ENCODE measurements around the gene ZBTB20. TPM values are rescaled to one million over a fixed set of nuclear protein-coding genes. Genes with fewer than 3 reads are reported as not detected.

The ZBTB20 gene
- total RNA-seq, 1 donor from 2014 or later: 3.9 TPM

DNA sequence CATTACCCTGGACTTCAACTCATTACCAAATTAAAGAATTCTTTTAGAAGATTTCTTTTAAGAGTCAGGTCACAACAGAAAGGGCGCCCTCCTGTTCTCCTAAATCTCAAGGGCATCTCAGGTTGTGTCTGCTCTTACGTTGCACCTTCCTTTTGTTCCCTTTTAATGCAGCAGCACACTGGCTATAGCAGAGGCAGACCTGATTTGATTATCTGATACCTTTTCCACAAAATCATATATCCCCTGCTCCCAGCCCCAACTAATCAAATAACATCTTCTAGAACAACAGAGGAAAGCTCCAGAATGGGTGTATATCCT, 813.2 kb downstream of the ZBTB20 start:
- no peak overlapping the region for H3K4me3 ChIP-seq (ENCODE audit: low read depth, low read length)
- no peaks in the 10 kb centered on the region for H3K27me3 ChIP-seq (ENCODE audit: control insufficient read depth, insufficient read depth, low read length)
- no peaks in the 10 kb centered on the region for H3K36me3 ChIP-seq (ENCODE audit: control insufficient read depth, insufficient read depth, low read length)
- FAIRE-seq (no peak), DNase-seq (ENCODE audit: low read depth) (no peak)
- TF ChIP-seq, protein P1, sequence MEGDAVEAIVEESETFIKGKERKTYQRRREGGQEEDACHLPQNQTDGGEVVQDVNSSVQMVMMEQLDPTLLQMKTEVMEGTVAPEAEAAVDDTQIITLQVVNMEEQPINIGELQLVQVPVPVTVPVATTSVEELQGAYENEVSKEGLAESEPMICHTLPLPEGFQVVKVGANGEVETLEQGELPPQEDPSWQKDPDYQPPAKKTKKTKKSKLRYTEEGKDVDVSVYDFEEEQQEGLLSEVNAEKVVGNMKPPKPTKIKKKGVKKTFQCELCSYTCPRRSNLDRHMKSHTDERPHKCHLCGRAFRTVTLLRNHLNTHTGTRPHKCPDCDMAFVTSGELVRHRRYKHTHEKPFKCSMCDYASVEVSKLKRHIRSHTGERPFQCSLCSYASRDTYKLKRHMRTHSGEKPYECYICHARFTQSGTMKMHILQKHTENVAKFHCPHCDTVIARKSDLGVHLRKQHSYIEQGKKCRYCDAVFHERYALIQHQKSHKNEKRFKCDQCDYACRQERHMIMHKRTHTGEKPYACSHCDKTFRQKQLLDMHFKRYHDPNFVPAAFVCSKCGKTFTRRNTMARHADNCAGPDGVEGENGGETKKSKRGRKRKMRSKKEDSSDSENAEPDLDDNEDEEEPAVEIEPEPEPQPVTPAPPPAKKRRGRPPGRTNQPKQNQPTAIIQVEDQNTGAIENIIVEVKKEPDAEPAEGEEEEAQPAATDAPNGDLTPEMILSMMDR (IDR thresholded peaks at IDR 0.05; ENCODE audit: insufficient read depth, low read length, severe bottlenecking): no peak

DNA sequence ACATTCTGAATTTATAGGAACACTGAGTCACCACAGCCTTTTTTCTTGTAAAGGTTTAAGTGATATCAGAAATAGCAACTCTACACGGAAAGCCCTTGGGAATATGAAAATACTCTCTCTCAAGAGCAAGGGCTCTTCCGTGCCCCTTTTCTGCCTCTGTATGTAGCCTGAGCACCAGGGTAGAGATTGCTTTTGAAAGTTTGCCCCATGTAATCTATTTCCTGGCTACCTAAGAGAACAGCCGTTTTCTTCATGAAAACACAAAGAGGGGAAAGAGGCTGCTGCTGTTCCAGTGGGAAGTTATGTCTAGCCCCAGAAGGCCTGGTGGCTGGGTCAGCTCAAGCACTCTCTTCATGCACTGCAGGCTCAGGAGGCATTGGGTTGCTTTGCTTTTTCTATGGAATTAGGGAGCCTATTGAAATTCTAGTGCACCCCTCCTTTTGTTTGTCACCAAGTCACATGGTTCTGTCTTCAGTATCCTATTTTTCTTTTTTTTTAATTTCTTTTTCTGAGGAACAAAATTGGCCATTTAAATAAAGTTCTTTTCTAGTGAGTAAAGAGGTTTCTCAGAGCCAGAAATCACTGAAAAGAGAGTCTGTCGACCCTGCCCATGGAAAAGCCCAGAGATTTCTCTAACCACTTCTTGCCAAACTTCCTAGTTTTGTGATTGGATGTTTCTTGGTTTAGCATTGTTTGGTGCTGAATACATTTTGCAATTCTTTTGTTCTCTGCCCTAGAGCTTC, 813.7 kb downstream of the ZBTB20 start:
- no peak for DNase-seq (ENCODE audit: low read depth)
- TF ChIP-seq, protein P1 (IDR thresholded peaks at IDR 0.05; ENCODE audit: insufficient read depth, low read length, severe bottlenecking): no peak
- H3K4me3 ChIP-seq (ENCODE audit: low read depth, low read length): no peak overlapping the region
- no peaks in the 10 kb centered on the region for H3K36me3 ChIP-seq (ENCODE audit: control insufficient read depth, insufficient read depth, low read length)
- no peaks in the 10 kb centered on the region for H3K27me3 ChIP-seq (ENCODE audit: control insufficient read depth, insufficient read depth, low read length)
- no peak for FAIRE-seq

DNA sequence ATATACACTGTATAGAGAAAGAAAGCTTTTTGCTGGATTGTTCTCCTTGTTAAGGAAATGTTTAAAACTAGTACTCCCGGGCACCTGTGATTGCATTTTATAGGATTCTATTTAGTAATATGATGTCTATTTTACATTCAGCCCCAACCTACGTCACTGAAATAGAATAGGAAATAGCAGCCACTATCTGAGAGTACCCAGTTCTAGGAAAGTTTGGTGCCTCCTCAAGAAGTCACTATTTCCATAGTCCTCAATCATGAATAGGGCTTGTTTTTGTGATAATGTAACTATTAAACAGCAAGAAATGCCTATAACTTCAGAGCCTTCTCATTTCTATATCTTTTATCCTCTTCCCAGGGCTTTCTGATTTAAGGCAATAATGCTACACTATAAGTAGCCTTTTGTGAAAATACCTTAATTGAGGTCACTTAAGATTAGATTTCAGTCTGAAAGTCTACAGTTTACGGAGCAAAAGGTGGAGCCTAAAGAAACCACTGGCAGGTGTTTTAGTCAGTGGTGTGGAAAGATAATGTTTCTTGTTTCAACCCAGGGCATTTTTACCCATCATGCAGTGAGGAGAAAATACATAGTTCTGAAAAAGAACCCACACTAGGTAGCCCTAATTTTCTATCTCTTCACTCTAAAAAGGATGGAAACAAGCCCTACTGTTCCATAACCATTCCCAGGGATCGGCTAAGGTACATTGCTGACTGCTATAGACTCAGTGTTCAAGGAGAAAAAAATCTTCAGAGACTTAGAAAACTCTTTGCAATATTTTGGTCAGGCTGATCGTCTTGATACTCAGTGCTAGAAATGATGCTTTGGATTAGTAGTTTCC, 814.5 kb downstream of the ZBTB20 start:
- Histone ChIP-seq H3K36me3 (ENCODE audit: control insufficient read depth, insufficient read depth, low read length) (no peaks in the 10 kb centered on the region), H3K27me3 (ENCODE audit: control insufficient read depth, insufficient read depth, low read length) (no peaks in the 10 kb centered on the region), H3K4me3 (ENCODE audit: low read depth, low read length) (no peak overlapping the region)
- FAIRE-seq (no peak), DNase-seq (ENCODE audit: low read depth) (no peak)
- TF ChIP-seq, protein P1 (IDR thresholded peaks at IDR 0.05; ENCODE audit: insufficient read depth, low read length, severe bottlenecking): no peak

DNA sequence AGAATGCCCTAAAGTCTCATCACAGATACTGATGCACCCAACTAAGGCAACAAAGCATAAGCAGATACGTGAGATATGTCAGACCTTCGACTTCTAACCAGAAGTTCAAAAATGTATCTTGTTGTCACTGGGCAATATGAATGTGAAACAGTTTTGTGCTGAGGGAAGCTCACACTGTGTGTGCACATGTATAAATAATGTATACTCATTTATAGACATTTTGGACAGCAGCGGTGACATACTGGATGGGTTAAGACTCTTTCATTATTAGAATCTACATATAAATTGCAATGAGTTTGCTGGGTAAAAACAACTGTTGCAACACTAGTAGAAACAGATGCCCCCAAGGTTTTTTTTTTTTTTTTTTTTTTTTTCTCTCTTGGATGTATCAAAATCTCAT, 815.4 kb downstream of the ZBTB20 start:
- Histone ChIP-seq H3K36me3 (ENCODE audit: control insufficient read depth, insufficient read depth, low read length) (no peaks in the 10 kb centered on the region), H3K4me3 (ENCODE audit: low read depth, low read length) (no peak overlapping the region), H3K27me3 (ENCODE audit: control insufficient read depth, insufficient read depth, low read length) (no peaks in the 10 kb centered on the region)
- FAIRE-seq (no peak), DNase-seq (ENCODE audit: low read depth) (no peak)
- TF ChIP-seq, protein P1 (IDR thresholded peaks at IDR 0.05; ENCODE audit: insufficient read depth, low read length, severe bottlenecking): no peak

DNA sequence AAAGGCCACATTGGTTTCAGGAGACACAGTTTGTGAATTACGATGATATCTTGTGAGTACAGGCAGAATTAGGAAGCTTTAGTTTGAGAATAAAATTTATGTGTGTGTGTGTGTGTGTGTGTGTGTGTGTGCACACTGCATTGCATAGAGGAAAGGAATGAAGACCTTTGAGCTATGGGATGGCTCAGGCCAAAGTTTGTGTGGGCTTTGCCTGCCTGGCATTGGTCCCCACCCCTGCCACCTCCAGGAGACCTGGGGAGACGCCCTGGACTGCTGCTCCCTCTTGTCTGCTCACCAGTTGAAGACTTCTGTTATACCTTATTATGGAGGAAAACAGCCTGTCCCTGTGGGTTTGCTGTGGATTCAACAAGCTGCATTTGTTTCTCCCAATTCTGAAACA, 816.1 kb downstream of the ZBTB20 start:
- no peak for DNase-seq (ENCODE audit: low read depth)
- FAIRE-seq: no peak
- no peaks in the 10 kb centered on the region for H3K27me3 ChIP-seq (ENCODE audit: control insufficient read depth, insufficient read depth, low read length)
- TF ChIP-seq, protein P1 (IDR thresholded peaks at IDR 0.05; ENCODE audit: insufficient read depth, low read length, severe bottlenecking): no peak
- H3K36me3 ChIP-seq (ENCODE audit: control insufficient read depth, insufficient read depth, low read length): no peaks in the 10 kb centered on the region
- H3K4me3 ChIP-seq (ENCODE audit: low read depth, low read length): no peak overlapping the region
